IPS-18c (cell line): Measurements from ENCODE around the gene SLC7A4.
"Not testable (repeated sequence)": the region's sequence is repeated elsewhere in the genome, so short reads cannot be mapped to it uniquely, and the experiment has no call there.

Experiments
- H3K4me3 ChIP-seq: 2 replicates; pipeline ENCODE4 v1.7.0; 2013; ENCODE audit warnings: low read depth, mild to moderate bottlenecking, low read length, moderate library complexity; ENCODE audit not compliant: insufficient read depth
- H3K9me3 ChIP-seq: one replicate; pipeline ENCODE4 v1.6.1; 2013; ENCODE audit warnings: mild to moderate bottlenecking, low read length, moderate library complexity; ENCODE audit not compliant: control insufficient read depth, insufficient read depth

The SLC7A4 gene

DNA sequence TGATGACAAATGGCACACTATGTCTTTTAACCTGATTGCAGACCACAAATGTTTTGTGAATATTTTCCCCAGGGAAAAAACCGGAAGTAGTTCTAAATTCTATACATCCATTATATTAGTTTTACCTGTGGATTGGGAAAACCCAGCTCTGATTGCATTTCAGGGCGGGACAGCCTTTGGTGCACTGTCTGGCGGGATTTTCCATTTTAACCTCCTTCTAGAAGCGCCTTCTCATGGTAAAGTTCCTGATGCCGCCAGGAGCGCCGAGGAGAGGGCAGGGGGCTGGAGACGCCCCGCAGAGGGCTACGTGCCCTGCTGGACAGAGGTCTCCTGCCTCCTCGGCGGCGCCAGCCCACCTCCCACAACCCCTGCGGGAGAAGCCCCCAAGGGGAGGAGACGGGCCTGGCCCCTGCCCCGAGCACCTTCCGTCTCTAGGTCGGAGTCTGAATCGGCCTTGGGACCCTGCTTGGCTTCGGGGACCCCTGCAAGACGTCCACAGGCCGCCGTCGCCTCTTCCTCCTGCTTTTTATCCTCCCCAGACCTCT lies 18.6 kb downstream of the SLC7A4 start:
- Histone ChIP-seq H3K9me3 (no peaks in the 10 kb centered on the region), H3K4me3 (peak overlapping the region; percentile 73)

DNA sequence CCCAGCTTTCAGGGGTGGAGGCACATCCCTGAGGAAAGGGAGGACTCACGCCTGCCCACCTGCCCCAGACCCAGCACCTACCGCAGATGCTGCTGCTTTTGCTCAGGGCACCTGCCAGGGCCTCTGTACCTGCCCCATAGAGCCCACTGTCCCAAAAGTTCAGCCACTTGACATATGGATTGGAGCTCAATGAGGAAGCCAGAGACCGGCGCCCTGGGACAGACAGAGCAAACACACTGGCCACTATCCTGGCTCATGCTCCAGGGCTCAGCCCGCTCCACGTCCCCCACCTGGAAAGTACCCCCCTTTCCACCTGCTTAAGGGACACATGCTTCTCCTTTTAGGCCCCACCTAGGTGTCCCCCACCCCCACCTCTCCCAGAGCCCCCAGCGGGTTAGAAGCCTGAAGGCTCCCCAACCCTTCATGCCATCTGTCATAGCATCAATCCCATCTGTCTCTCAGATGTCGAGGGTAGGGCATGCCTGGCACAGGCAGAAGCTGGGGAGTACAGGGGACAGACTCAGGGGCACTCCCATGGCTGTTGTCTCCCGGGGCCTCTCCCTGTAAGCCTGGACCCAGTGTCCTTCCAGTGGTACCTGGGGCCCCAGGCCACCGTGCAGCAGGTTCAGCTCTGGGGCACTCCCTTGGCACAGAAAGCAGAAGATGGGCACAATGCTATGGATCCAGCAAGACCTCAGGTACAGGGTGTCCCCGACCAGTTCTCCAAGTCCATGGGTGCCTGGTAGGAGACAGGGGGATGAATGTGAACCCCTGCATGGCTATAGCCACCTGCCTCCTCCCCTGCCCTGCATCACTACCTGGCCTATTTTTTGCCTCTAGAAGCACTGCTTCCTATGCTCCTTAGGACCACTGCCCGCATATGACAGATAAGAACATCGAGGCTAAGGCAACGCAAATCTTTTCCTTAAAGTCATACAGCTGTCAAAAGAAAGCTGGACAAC lies 19.6 kb downstream of the SLC7A4 start:
- Histone ChIP-seq H3K9me3 (no peaks in the 10 kb centered on the region), H3K4me3 (no peak overlapping the region)

DNA sequence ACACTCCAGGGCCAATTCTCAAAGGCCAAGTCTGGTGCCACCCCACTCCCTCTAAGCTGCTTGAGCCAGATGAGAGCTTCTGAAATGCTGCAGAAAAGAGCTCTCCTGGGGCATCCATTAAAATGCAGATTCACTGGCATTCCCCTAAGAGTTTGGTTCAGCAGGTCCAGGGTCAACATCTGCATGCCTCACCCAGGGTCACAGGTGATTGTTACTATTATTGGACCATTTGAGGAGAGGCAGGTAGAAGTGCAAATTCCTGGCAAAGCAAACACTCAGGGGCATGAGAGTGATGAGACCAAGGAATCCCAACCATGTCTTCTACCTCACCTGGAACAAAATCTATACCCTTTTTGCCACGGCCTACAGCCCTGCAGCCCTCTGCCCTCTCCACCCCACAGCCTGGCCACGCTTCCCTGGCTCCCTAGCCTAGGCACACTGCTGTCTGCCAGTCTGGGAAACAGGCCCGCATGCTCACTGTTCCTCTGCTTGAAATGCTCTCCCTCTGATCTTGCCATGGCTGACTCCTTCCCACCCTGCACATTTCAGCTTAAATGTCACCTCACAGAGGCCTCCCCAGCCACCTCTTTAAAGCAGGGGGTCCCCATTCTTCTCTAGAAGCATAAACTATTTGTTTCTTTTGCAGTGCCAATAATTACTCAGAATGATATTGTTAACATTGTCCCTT lies 21.8 kb downstream of the SLC7A4 start:
- H3K9me3 ChIP-seq: no peaks in the 10 kb centered on the region
- H3K4me3 ChIP-seq: no peak overlapping the region

- Histone ChIP-seq H3K9me3 (no peaks in the 10 kb centered on the region), H3K4me3 (no peak overlapping the region)
Measured at GRCh38 chr22:21009638-21010425, 22.5 kb downstream of the SLC7A4 start.

DNA sequence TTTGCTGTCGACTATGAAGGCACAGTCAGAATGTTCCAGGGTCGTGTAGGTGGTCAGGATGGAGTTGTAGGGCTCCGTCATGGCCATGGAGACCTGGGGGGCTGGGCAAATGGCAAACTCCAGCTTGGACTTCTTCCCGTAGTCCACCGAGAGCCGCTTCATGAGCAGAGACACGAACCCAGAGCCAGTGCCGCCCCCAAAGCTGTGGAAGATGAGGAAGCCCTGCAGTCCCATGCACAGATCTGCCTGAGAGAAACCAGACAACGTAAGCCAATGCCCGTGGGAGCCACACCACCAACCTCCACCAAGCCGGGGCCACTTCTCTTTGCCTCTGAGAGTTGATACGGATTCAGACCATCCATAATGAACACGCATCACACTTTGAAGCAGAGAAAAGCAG lies 23.2 kb downstream of the SLC7A4 start:
- not testable (repeated sequence) for H3K4me3 ChIP-seq

GRCh38 chr22:21003782-21004181 lies 28.6 kb downstream of the SLC7A4 start:
- Histone ChIP-seq H3K9me3 (no peaks in the 10 kb centered on the region), H3K4me3 (no peak overlapping the region)

More for the DNA sequence above, 23.2 kb downstream of the SLC7A4 start:
- not testable (repeated sequence) for H3K9me3 ChIP-seq

DNA sequence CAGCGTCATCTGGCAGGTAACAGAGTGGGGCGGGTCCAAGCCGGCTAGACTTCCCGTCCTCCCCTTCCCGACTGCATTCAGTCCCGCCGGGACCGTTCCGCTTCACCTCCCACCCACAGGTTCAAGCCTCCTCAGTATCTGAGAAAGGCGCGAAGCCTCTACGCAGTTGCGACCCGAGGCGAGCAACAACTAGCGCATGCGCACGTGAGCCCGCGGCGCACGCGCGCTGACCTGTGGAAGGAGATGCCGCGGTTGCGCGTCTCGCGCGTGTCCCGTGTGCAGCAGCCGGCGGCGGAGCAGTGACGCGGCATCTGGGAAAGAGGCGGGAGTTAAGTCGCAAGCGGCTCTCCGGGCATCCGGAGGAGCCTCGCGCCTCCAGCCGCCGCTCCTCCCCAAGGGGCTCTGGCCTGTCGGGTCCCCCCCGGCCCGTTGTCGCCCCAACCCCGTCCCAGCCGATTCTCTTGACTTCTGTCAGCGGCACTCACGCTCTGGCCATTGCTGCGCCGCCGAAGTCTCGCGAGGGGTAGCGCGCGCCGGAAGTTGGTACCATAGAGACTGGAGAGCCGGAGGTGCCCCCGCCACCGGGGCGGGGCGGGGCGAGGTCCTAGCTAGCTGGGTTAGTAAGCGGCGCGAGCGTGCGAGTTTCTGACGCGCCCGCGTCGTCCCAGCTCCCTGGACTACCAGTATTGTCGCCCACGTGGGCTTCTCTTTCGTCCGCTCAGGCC lies 30.6 kb downstream of the SLC7A4 start, which contains the start of gene THAP7:
Gene THAP7, minus strand, starts transcription at position 518 of the 725 bp plus-strand sequence. Its CDS starts 207 bp downstream, at position 311.
- peak within 1 kb of the TSS; percentile 98 for H3K4me3 ChIP-seq

DNA sequence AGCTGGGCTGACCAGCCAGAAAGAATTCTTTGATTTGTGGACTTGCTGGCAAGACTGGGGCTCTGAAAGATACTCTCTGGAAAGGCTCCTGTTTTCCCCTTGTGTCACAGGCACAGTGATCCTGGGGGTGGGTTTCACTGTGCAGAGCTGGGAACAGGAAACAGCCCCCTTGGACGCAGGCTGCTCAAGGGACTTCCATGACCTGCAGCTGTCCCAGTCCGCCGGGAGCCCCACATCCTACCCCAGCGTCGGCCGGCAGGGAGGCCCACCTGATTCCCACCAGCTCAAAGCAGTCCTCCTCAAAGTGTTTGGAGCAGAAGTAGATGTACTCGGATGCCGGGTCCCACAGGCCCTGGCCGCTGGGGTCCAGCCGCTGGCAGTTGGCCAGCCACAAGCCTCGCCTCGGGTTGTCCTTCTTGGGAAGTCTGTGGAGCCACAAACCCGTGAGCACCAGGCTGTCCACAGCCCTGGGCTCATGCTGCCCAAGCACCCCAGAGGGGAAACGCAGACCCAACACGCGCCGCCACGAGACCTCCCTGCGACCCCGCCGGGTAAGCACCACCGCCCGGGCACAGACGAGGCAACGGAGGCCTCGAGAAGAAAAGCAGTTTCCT lies 31.3 kb downstream of the SLC7A4 start:
- Histone ChIP-seq H3K4me3 (peak overlapping the region; percentile 98), H3K9me3 (no peaks in the 10 kb centered on the region)

More for the DNA sequence above, 30.6 kb downstream of the SLC7A4 start, which contains the start of gene THAP7:
- no peaks in the 10 kb centered on the region for H3K9me3 ChIP-seq

DNA sequence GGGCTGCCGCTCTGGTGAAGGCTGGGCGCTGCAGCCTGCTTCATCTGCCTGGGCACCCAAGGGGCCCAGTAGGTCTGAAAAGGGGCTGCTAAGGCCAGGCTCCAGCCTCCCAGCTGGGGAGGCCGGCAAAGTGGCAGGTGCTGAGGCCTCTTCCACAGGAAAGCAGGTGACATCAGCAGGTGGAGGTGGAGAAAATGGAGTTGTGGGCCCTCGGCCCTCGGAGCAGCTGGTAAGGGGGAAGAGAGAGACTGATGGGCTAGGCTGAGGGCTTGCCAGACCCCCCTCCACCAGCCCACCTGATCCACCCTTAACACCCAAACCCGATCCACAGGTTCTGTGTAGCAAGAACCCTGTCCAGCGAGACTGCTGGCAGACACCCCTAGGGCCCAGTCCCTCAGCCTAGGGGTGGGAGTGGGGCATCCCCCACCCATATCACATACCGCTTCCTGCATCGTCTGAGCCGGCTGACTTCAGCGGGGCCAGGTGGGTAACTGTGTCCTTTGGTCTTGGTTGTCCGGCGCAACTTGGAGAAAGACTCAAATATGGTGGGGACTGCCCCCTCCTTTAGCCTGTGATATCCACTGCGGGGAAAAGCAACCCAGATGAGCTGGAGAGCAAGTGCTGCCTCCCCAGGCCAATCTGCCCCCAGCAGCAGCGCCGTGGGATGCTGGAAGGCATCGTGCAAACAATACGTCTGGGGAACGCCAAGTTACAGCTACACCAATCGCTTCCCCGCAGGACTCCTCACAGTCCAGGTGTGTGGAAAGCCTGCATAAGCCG lies 32.0 kb downstream of the SLC7A4 start:
- H3K9me3 ChIP-seq: no peaks in the 10 kb centered on the region

DNA sequence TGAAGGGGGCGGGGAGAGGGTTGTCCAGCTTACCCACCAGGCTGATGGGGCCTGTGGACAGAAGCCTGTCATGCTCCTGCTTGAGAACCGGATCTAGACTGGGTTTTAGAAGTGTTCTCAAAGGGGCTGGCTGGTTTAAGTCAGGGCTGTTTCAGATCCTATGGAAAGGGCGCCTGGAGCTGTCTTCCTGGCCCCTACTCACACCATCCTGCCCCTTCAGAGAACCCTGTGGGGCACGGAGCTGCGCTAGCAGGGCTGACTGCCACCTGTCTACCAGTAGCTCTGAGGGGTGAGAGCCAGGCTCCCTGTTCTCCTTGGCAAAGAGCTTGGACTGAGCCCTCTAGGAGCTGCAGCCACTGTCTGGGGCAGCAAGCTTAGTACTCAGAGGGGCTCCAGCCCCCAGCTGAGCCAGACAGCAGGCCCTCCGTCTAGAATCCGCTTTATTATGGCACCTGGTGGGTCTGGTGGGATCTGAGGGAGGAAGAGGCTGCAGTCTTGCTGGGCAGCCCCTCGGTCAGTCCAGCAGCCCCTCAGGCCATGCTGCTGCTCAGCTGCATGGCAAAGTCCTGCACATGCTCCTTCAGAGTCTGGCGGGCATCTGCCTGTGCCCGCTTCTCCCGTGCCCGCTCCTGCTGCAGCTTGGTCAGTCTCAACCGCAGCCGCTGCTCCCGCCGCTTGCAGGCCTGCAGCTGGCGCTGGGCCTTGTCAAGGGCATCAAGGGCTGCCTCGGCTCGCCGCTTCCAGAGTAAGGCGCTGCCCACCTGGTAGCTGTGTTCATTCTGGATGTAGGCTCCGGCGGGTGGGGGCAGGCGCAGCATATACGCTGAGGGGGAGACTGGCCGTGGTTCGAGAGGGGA lies 32.8 kb downstream of the SLC7A4 start:
- Histone ChIP-seq H3K4me3 (no peak overlapping the region), H3K9me3 (no peaks in the 10 kb centered on the region)

More for the DNA sequence above, 32.0 kb downstream of the SLC7A4 start:
- H3K4me3 ChIP-seq: peak overlapping the region; percentile 98

- no peak overlapping the region for H3K4me3 ChIP-seq
- no peaks in the 10 kb centered on the region for H3K9me3 ChIP-seq
Measured at GRCh38 chr22:20998411-20999336, 33.7 kb downstream of the SLC7A4 start.

DNA sequence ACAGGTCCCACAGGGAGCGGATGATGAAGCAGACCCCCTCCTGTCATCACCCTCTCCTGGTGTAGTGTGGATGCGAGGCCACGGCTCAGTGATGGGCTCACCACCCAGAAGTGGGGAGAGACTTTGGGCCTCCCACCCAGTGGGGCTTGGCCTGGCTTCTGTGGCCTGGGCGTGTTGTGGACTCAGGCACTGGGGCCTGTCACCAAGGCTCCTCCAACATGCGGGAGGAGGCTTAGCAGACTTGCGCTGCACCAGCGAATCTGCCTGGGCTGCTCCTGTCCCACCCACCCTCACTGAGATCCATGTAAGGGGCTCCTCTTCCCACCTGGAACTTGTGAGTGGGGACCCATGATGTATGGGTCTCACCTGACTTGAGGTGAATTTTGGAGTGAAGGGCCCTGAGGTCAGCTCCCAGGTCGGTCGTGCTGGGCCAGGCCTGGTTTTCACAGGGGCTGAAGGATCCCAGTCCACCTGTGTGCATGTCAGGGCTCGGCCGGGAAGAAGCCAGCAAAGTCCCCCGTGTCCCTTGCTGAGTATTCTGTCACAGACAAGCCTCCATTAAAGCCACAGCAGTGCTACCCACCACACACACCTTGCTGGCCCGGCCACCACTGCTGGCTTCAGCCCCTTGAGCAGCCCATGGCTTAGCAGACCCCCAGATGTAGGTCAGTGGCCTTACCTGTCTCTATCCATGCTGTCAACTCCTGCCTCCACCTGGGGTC lies 34.7 kb downstream of the SLC7A4 start:
- Histone ChIP-seq H3K4me3 (no peak overlapping the region), H3K9me3 (no peaks in the 10 kb centered on the region)
